Mesenchymal stem cell (in vitro differentiated cells and primary cell): ENCODE measurements around the gene EFCAB6.
"Not testable (repeated sequence)": the region's sequence is repeated elsewhere in the genome, so short reads cannot be mapped to it uniquely, and the experiment has no call there.

ENCODE experiments used
- DNase-seq: peaks from one replicate; pipeline ENCODE4 v3.0.0-alpha.2; 2013
- H2AFZ ChIP-seq: one replicate; pipeline ENCODE4 v1.6.1; 2013; ENCODE audit warnings: low read depth, mild to moderate bottlenecking, control low read depth, inconsistent platforms, low read length, moderate library complexity
- H2AK5ac ChIP-seq: 2 replicates; pipeline ENCODE4 v1.6.1; 2013; ENCODE audit warnings: low read length, moderate library complexity, mild to moderate bottlenecking, inconsistent platforms; ENCODE audit not compliant: severe bottlenecking
- H2BK120ac ChIP-seq: one replicate; pipeline ENCODE4 v1.6.1; 2013; ENCODE audit warnings: low read depth, mild to moderate bottlenecking, inconsistent platforms, low read length, moderate library complexity
- H2BK12ac ChIP-seq, 2 experiments: one replicate each; pipeline ENCODE4 v1.6.1; 2013; ENCODE audit warnings: inconsistent platforms in 2 of 2, low read length in 2 of 2, mild to moderate bottlenecking in 2 of 2, moderate library complexity in 2 of 2, control low read depth in 1 of 2
- H2BK15ac ChIP-seq: one replicate; pipeline ENCODE4 v1.6.1; 2013; ENCODE audit warnings: mild to moderate bottlenecking, low read depth, inconsistent platforms; ENCODE audit not compliant: poor library complexity, severe bottlenecking
- H2BK5ac ChIP-seq: 2 replicates; pipeline ENCODE4 v1.6.1; 2013; ENCODE audit warnings: low read depth, mild to moderate bottlenecking, low read length, control low read depth, inconsistent platforms; ENCODE audit not compliant: poor library complexity, severe bottlenecking
- H3K14ac ChIP-seq, 2 experiments: one replicate each; pipeline ENCODE4 v1.6.1; 2013; ENCODE audit warnings: inconsistent platforms in 2 of 2, low read length in 2 of 2, control low read depth in 1 of 2, mild to moderate bottlenecking in 1 of 2, moderate library complexity in 1 of 2
- H3K18ac ChIP-seq, 2 experiments: one replicate each; pipeline ENCODE4 v1.6.1; 2013; ENCODE audit warnings: inconsistent platforms in 2 of 2, low read length in 2 of 2, control low read depth in 1 of 2, low read depth in 1 of 2, mild to moderate bottlenecking in 1 of 2
- H3K23ac ChIP-seq, 2 experiments: one replicate each; pipeline ENCODE4 v1.6.1; 2013; ENCODE audit warnings: inconsistent platforms in 2 of 2, low read length in 2 of 2, mild to moderate bottlenecking in 2 of 2, moderate library complexity in 2 of 2, control low read depth in 1 of 2
- H3K27ac ChIP-seq: 2 replicates; pipeline ENCODE4 v1.5.1; 2013; ENCODE audit warnings: mild to moderate bottlenecking, moderate library complexity, low read length, control low read depth, inconsistent platforms; ENCODE audit not compliant: poor library complexity, severe bottlenecking
- H3K27me3 ChIP-seq, 2 experiments: 2 replicates each; pipeline versions ENCODE4 v1.6.1 to v1.7.0; 2013; ENCODE audit warnings: low read length in 2 of 2, mild to moderate bottlenecking in 2 of 2, moderate library complexity in 2 of 2, control low read depth in 1 of 2, inconsistent platforms in 1 of 2; ENCODE audit not compliant: control insufficient read depth in 1 of 2, insufficient read depth in 1 of 2
- H3K36me3 ChIP-seq, 2 experiments: 2 replicates each; pipeline versions ENCODE4 v1.6.1 to v1.7.0; 2013; ENCODE audit warnings: low read length in 2 of 2, control low read depth in 1 of 2, inconsistent platforms in 1 of 2, low read depth in 1 of 2, mild to moderate bottlenecking in 1 of 2; ENCODE audit not compliant: insufficient read depth in 2 of 2, control insufficient read depth in 1 of 2
- H3K4ac ChIP-seq, 2 experiments: one replicate each; pipeline ENCODE4 v1.6.1; 2013; ENCODE audit warnings: inconsistent platforms in 2 of 2, low read length in 2 of 2, mild to moderate bottlenecking in 2 of 2, moderate library complexity in 2 of 2, control low read depth in 1 of 2, low read depth in 1 of 2
- H3K4me1 ChIP-seq: 2 replicates; pipeline ENCODE4 v1.6.1; 2013; ENCODE audit warnings: low read depth, low read length, control low read depth; ENCODE audit not compliant: control insufficient read depth, insufficient read depth
- H3K4me2 ChIP-seq: 2 replicates; pipeline ENCODE4 v1.6.1; 2013; ENCODE audit warnings: low read length, mild to moderate bottlenecking, inconsistent platforms; ENCODE audit not compliant: poor library complexity, severe bottlenecking
- H3K4me3 ChIP-seq, 2 experiments: 2 replicates each; pipeline versions ENCODE4 v1.5.1 to v1.7.0; 2013; ENCODE audit warnings: low read length in 2 of 2, mild to moderate bottlenecking in 2 of 2, control low read depth in 1 of 2, low read depth in 1 of 2; ENCODE audit not compliant: insufficient read depth in 1 of 2
- H3K79me1 ChIP-seq: replicated peaks from 2 replicates; pipeline ENCODE4 v1.6.1; 2013; ENCODE audit warnings: mild to moderate bottlenecking, control low read depth, low read length, inconsistent platforms; ENCODE audit not compliant: poor library complexity, severe bottlenecking
- H3K9ac ChIP-seq: 2 replicates; pipeline ENCODE4 v1.7.0; 2013; ENCODE audit warnings: mild to moderate bottlenecking, low read length, moderate library complexity
- H3K9me3 ChIP-seq: 2 replicates; pipeline ENCODE4 v1.7.0; 2013; ENCODE audit warnings: mild to moderate bottlenecking, low read length; ENCODE audit not compliant: control insufficient read depth
- H4K8ac ChIP-seq: one replicate; pipeline ENCODE4 v1.6.1; 2013; ENCODE audit warnings: inconsistent platforms, mild to moderate bottlenecking, low read length, moderate library complexity
- H4K91ac ChIP-seq: one replicate; pipeline ENCODE4 v1.6.1; 2013; ENCODE audit warnings: mild to moderate bottlenecking, low read length, inconsistent platforms
- WGBS: methylation state at CpG from one replicate; pipeline ENCODE4 v1.1.7; 2013; ENCODE audit warnings: mixed read lengths; 5-methylcytosine and 5-hydroxymethylcytosine counted together

Gene EFCAB6

DNA sequence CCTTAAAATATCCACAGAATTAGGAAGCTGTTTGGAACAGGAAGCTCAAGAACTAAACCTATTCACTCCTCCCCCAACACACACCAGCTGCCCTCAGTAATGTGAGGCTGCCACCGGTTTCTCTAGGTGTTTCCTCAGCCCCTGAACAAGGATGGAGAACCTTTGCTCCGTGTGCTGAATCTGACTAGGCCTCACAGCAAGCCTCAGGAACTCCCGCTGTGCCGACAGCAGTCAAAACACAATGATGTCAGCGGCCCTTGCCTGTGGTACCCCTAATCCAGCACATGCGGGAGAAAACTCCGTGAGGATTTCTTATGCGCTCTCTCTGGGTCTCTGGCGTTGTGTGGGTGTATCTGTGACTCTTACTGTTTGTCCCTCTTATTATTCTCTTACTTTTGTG is 153.3 kb downstream of the EFCAB6 start:
- no peak overlapping the region for H2BK15ac ChIP-seq
- no peak for DNase-seq
- no peak overlapping the region for H3K14ac ChIP-seq
- H2BK12ac ChIP-seq: no peak overlapping the region
- no peak overlapping the region for H4K8ac ChIP-seq
- no peaks in the 10 kb centered on the region for H3K79me1 ChIP-seq
- no peak overlapping the region for H2AK5ac ChIP-seq
- no peak overlapping the region for H2AFZ ChIP-seq
- H3K27ac ChIP-seq: no peak overlapping the region
- WGBS: 33% methylated on average over 6 of the region's 9 CpGs
- no peak overlapping the region for H3K4me3 ChIP-seq
- H2BK5ac ChIP-seq: no peak overlapping the region
- H3K9ac ChIP-seq: no peak overlapping the region
- H3K4ac ChIP-seq: no peak overlapping the region
- H3K27me3 ChIP-seq: no peaks in the 10 kb centered on the region
- H3K23ac ChIP-seq: no peak overlapping the region
- no peaks in the 10 kb centered on the region for H3K4me1 ChIP-seq
- H3K4me2 ChIP-seq: no peak overlapping the region
- no peak overlapping the region for H3K18ac ChIP-seq
- no peaks in the 10 kb centered on the region for H3K9me3 ChIP-seq
- H3K36me3 ChIP-seq: no peaks in the 10 kb centered on the region
- no peak overlapping the region for H4K91ac ChIP-seq
- no peak overlapping the region for H2BK120ac ChIP-seq

- H2BK120ac ChIP-seq, H4K8ac ChIP-seq, H3K9me3 ChIP-seq, H3K4me2 ChIP-seq, H2BK12ac ChIP-seq, H4K91ac ChIP-seq, H3K27ac ChIP-seq, H3K9ac ChIP-seq, H2BK5ac ChIP-seq, H2BK15ac ChIP-seq, H3K4me1 ChIP-seq, H3K27me3 ChIP-seq, H3K14ac ChIP-seq, H3K4me3 ChIP-seq, H2AK5ac ChIP-seq, H3K23ac ChIP-seq, H2AFZ ChIP-seq, H3K4ac ChIP-seq, H3K36me3 ChIP-seq, H3K18ac ChIP-seq, DNase-seq, H3K79me1 ChIP-seq: not testable (repeated sequence)
- WGBS: 78% methylated on average over 6 of the region's 6 CpGs
These were observed 155.5 kb downstream of the EFCAB6 start for GRCh38 chr22:43656581-43656980.

- Histone ChIP-seq H3K27ac (no peak overlapping the region), H4K8ac (no peak overlapping the region), H2AFZ (no peak overlapping the region), H2BK15ac (no peak overlapping the region), H3K23ac (no peak overlapping the region), H2BK5ac (no peak overlapping the region), H3K9me3 (peaks cover 9% of the 10 kb centered on the region), H3K4me3 (no peak overlapping the region), H3K79me1 (no peaks in the 10 kb centered on the region), H3K18ac (no peak overlapping the region), H3K36me3 (no peaks in the 10 kb centered on the region), H3K9ac (no peak overlapping the region), H3K4me2 (no peak overlapping the region), H3K4me1 (no peaks in the 10 kb centered on the region), H3K14ac (no peak overlapping the region), H3K27me3 (no peaks in the 10 kb centered on the region), H2BK12ac (no peak overlapping the region), H4K91ac (no peak overlapping the region), H3K4ac (no peak overlapping the region), H2AK5ac (no peak overlapping the region), H2BK120ac (no peak overlapping the region)
- WGBS: 98% methylated on average over 4 of the region's 4 CpGs
- DNase-seq: no peak
These were observed 157.8 kb downstream of the EFCAB6 start for GRCh38 chr22:43654271-43654670.

GRCh38 chr22:43652845-43653244 is 159.3 kb downstream of the EFCAB6 start:
- no peak overlapping the region for H3K14ac ChIP-seq
- H3K4me3 ChIP-seq: no peak overlapping the region
- no peak for DNase-seq
- no peak overlapping the region for H2AFZ ChIP-seq
- no peak overlapping the region for H2BK15ac ChIP-seq
- no peak overlapping the region for H3K23ac ChIP-seq
- no peaks in the 10 kb centered on the region for H3K27me3 ChIP-seq
- peaks cover 9% of the 10 kb centered on the region for H3K9me3 ChIP-seq
- H4K8ac ChIP-seq: no peak overlapping the region
- H3K4me1 ChIP-seq: no peaks in the 10 kb centered on the region
- H3K36me3 ChIP-seq: no peaks in the 10 kb centered on the region
- no peak overlapping the region for H2BK120ac ChIP-seq
- no peak overlapping the region for H2BK12ac ChIP-seq
- no peak overlapping the region for H3K4me2 ChIP-seq
- H3K9ac ChIP-seq: no peak overlapping the region
- 77% methylated on average over 2 of the region's 4 CpGs for WGBS
- no peak overlapping the region for H2BK5ac ChIP-seq
- H3K79me1 ChIP-seq: no peaks in the 10 kb centered on the region
- H3K18ac ChIP-seq: no peak overlapping the region
- H3K4ac ChIP-seq: no peak overlapping the region
- H3K27ac ChIP-seq: no peak overlapping the region
- no peak overlapping the region for H2AK5ac ChIP-seq
- H4K91ac ChIP-seq: no peak overlapping the region
